IPS-20b (cell line): ENCODE results near the gene OR2T6.
A peak's percentile ranks its signal among the peaks of the same experiment; 100 is the strongest.
"Not testable (repeated sequence)": the region's sequence is repeated elsewhere in the genome, so short reads cannot be mapped to it uniquely, and the experiment has no call there.

Experiments
- H3K27ac ChIP-seq: one replicate; pipeline ENCODE4 v1.5.1; 2013; ENCODE audit warnings: low read length
- H3K27me3 ChIP-seq: 2 replicates; pipeline ENCODE4 v1.6.1; 2013; ENCODE audit warnings: mild to moderate bottlenecking, low read length, inconsistent platforms; ENCODE audit not compliant: insufficient read depth
- H3K36me3 ChIP-seq: 2 replicates; pipeline ENCODE4 v1.6.1; 2013; ENCODE audit warnings: low read depth, mild to moderate bottlenecking, inconsistent platforms, low read length, moderate library complexity; ENCODE audit not compliant: insufficient read depth
- H3K4me1 ChIP-seq: 2 replicates; pipeline ENCODE4 v1.6.1; 2013; ENCODE audit warnings: mild to moderate bottlenecking, control low read depth, inconsistent platforms, low read length, moderate library complexity; ENCODE audit not compliant: insufficient read depth
- H3K4me3 ChIP-seq: 2 replicates; pipeline ENCODE4 v1.5.1; 2013; ENCODE audit warnings: mild to moderate bottlenecking, low read length, inconsistent platforms
- H3K9ac ChIP-seq: 2 replicates; pipeline ENCODE4 v1.6.1; 2013; ENCODE audit warnings: low read depth, mild to moderate bottlenecking, inconsistent platforms, low read length, moderate library complexity
- H3K9me3 ChIP-seq: 2 replicates; pipeline ENCODE4 v1.6.1; 2013; ENCODE audit warnings: mild to moderate bottlenecking, low read depth, low read length, inconsistent platforms; ENCODE audit not compliant: insufficient read depth

Gene OR2T6

DNA sequence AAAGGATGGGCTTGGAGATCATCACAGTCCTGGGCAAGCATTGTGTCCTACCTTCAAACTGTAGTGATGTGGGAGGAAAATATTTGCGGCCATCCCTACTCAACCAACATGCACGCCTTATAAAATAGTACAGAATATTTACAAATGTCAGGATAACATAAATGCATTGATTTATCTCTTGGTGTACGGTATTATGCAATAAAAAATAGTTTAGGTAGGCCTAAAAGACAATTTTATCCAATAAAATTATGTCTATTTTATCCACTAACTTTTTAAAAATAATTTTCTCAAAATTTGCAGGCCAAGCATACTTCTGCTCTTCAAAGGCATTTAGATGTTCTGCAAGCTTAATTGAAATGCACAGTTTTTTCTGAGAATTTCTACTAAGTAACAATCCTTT, 27.2 kb downstream of the OR2T6 start, which contains the start of gene OR2T1:
TSS of gene OR2T1 (plus strand) at position 301 of the 400 bp plus-strand sequence. CDS start 3,100 bp downstream, outside the sequence.
- Histone ChIP-seq H3K4me3 (peak within 1 kb of the TSS; percentile 15; the same call in 1 of the 2 replicates), H3K27ac (no peak within 1 kb of the TSS), H3K9me3 (peaks cover 91% of the 10 kb centered on the region), H3K9ac (no peak within 1 kb of the TSS), H3K36me3 (no peaks in the 10 kb centered on the region), H3K27me3 (no peaks in the 10 kb centered on the region), H3K4me1 (no peaks in the 10 kb centered on the region)

DNA sequence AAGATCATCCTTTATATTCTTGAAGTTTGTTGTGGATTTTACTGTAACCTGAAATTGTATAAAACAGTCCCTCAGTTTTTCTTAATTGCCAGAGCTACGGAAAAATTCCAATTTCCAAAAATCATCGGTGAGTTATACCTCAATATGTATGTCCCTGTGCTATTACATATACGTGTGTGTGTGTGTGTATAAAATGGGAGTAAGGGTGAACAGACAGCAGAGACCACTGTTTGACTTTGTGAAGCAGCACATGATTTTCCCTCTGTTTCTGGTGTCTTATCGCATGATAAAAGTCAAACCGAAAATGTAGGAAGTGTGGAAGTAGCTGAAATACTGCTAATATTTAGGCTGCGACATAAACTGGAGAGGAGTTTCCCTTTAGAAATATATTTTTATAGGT, 28.5 kb downstream of the OR2T6 start:
- Histone ChIP-seq H3K4me3 (no peak overlapping the region; the same call in 1 of the 2 replicates), H3K9me3 (peaks cover 90% of the 10 kb centered on the region), H3K4me1 (no peaks in the 10 kb centered on the region), H3K9ac (no peak overlapping the region), H3K27me3 (no peaks in the 10 kb centered on the region), H3K27ac (no peak overlapping the region), H3K36me3 (no peaks in the 10 kb centered on the region)

DNA sequence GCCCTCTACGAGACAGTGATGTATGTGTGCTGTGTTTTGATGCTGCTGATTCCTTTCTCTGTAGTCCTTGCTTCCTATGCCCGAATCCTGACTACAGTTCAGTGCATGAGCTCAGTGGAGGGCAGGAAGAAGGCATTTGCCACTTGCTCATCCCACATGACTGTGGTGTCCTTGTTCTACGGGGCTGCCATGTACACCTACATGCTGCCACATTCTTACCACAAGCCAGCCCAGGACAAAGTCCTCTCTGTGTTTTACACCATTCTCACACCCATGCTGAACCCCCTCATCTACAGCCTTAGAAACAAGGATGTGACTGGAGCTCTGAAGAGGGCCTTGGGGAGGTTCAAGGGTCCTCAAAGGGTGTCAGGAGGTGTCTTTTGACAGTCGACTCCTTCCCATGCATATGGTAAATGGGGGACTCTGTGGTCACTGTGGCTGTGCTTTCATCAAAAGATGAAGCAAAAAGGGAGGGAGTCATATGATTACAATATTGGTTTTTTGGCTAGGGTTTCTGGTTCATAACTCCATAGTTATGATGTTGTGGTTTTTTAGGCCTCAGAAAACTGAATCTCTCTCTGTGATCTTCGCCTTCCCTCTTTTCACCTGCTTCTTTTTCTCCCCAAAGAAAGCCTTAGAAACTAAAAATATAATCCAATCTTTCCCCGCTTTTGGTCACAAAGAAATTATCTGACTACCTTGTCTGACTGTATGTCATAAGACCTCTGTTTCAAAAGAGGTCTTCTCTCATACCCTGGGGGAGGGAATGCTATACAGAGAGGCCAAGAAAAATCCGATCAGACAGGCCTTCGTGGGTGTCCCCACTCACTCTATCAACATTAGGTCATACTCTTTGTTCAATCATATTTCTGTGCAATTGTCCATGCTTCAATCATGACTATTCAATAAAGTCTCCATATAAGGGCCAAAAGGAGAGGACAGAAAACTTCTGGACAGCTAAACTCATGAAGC, 31.5 kb downstream of the OR2T6 start:
- no peaks in the 10 kb centered on the region for H3K27me3 ChIP-seq
- peaks cover 92% of the 10 kb centered on the region for H3K9me3 ChIP-seq
- no peak overlapping the region for H3K4me3 ChIP-seq
- no peak overlapping the region for H3K27ac ChIP-seq
- H3K9ac ChIP-seq: no peak overlapping the region
- no peaks in the 10 kb centered on the region for H3K4me1 ChIP-seq
- no peaks in the 10 kb centered on the region for H3K36me3 ChIP-seq

DNA sequence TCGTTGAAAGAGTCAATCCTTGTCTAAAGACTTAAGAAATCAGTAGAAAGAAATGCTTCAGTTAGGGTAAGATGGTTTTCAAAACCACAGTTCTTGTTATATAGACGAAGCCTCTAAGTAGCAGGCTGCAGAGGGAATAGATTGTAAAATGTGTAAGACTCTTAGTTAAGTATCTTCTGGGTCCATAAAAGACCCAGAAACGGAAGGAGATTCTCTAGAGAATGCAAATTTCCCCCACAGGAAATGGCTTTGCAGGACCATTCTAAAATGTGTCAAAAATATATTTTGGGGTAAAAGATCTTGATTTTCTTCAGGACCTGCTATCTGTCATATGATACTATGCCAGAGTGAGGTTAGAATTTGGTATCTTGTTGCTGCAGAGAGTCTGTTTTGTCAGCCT, 40.7 kb downstream of the OR2T6 start:
- H3K27ac ChIP-seq: no peak overlapping the region
- no peaks in the 10 kb centered on the region for H3K36me3 ChIP-seq
- H3K27me3 ChIP-seq: no peaks in the 10 kb centered on the region
- H3K9ac ChIP-seq: no peak overlapping the region
- H3K4me1 ChIP-seq: no peaks in the 10 kb centered on the region
- peaks cover 92% of the 10 kb centered on the region for H3K9me3 ChIP-seq
- H3K4me3 ChIP-seq: no peak overlapping the region

DNA sequence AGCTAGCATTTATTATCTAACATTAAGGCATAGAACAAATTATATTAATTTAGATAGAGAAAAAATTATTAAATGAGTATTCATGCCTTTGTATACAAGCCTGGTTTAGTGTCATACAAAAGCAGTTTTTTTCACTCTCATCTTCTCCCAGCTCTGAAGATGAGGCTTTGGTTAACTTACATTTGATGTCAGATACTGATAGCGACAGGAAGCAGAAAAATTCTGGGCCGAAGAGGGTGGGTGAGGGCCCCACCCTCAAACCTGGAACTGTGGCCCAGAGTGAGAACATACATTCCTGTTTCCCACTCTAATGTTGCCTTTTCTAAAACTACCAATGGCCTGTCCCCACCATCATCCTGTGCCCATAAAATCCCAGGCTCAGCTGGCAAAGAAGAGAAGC, 42.3 kb downstream of the OR2T6 start:
- no peaks in the 10 kb centered on the region for H3K4me1 ChIP-seq
- no peak overlapping the region for H3K9ac ChIP-seq
- H3K36me3 ChIP-seq: no peaks in the 10 kb centered on the region
- H3K9me3 ChIP-seq: peaks cover 89% of the 10 kb centered on the region
- H3K4me3 ChIP-seq: no peak overlapping the region
- no peak overlapping the region for H3K27ac ChIP-seq
- H3K27me3 ChIP-seq: no peaks in the 10 kb centered on the region

DNA sequence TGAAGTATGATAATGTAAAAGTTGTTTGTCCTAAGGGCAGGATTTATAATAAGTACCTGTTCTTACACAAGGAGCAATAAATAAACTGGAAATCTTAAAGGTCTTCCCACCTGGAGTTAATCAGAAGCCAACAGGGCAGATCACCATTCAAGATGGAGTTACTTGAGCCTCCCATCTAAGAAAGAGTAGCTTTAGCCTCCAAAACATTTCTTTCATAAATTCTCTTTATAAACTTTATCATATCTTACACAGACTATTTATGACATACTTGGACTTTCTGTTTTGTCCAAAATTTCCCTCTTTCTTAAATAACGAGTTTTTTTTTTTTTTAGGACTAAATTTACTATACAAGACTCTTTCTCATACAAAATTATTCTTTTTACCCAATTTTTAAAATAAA, 45.8 kb downstream of the OR2T6 start:
- H3K27me3 ChIP-seq: no peaks in the 10 kb centered on the region
- H3K36me3 ChIP-seq: no peaks in the 10 kb centered on the region
- H3K27ac ChIP-seq: no peak overlapping the region
- H3K9me3 ChIP-seq: peaks cover 85% of the 10 kb centered on the region
- no peaks in the 10 kb centered on the region for H3K4me1 ChIP-seq
- no peak overlapping the region for H3K9ac ChIP-seq
- H3K4me3 ChIP-seq: no peak overlapping the region

DNA sequence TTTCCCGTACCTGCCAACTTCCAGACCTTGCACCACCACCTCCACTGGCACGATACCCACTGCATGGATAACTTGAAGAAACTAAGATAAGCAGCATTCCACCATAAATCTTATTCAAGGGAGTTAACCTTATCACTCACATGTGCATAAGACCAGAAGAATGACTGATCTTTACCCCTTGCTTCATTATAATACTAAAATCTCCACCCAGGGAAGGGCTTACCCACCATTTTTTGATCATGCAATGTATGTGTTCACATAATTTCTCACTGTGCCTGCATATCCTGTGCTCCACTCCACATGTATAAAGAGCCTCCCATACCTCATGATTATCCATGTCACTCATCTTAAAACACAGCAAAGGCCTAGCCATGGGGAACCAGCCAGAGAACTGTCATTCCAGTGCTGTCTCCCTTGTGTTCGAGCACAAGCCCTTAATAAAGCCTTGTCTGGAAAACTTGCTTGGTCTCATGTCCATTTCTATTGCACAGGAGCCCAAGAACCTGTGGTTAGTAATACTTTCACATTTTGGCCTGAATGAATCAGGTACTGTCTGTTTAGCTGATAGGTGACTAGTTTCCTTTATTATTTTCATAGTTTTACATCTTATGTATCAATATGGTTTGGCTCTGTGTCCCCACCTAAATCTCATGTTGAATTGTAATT, 52.1 kb downstream of the OR2T6 start:
- not testable (repeated sequence) for H3K4me3 ChIP-seq, H3K36me3 ChIP-seq, H3K9ac ChIP-seq, H3K27ac ChIP-seq, H3K27me3 ChIP-seq, H3K4me1 ChIP-seq
- peaks cover 63% of the 10 kb centered on the region for H3K9me3 ChIP-seq

DNA sequence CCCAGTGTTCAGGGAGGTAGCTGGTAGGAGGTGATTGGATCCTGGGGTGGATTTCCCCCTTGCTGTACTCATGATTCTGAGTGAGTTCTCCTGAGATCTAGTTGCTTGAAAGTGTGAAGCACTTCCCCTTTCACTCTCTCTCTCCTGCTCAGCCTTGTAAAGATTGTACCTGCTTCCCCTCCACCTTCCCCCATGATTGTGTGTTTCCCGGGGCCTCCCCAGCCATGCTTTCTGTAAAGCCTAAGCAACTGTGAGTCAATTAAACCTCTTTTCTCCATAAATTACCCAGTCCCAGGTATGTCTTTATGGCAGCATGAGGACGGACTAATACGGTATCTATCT, 52.6 kb downstream of the OR2T6 start:
- H3K4me1 ChIP-seq, H3K36me3 ChIP-seq, H3K27ac ChIP-seq, H3K9ac ChIP-seq, H3K27me3 ChIP-seq, H3K4me3 ChIP-seq: not testable (repeated sequence)
- H3K9me3 ChIP-seq: peaks cover 63% of the 10 kb centered on the region

DNA sequence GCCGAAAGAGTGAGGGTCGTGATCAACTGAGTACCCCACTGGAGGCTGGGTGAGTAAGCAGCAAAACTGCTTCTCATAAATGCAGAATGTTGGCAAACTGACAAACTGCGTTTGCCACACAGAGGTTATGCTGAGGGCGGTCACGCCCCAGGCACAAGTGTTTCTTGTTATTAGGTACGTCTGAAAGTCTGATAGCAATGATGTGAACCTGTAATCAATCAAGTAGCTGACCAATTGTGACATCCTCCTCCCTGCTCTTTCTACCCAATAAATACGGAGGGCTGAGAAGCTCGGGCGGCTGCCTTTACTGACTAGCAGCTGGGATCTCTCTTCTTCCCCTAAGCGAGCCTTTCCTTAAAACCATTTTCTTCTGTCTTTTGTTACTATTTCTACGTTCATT, 56.1 kb downstream of the OR2T6 start:
- not testable (repeated sequence) for H3K27me3 ChIP-seq, H3K4me1 ChIP-seq, H3K27ac ChIP-seq, H3K36me3 ChIP-seq, H3K4me3 ChIP-seq, H3K9ac ChIP-seq
- peaks cover 52% of the 10 kb centered on the region for H3K9me3 ChIP-seq

DNA sequence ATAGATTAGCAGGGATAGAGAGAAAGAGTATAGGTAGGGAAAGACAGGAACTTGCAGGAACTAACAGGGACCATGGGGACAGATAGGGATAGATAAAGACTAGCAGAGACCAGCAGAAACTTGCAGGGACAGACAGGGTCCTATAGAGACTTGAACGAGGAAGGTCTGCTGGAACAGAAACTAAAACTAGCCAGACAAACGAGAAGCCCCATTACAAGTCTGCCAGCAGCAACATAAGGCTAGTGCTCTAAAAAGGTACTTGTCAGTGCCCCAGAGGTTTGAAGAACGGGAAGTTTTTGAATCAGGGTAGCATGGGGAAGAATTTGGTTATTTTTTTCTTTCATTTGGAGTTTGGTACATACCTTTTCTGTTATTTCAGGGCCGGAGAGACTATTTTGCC, 56.7 kb downstream of the OR2T6 start:
- H3K4me3 ChIP-seq, H3K4me1 ChIP-seq, H3K36me3 ChIP-seq, H3K27ac ChIP-seq, H3K9ac ChIP-seq, H3K27me3 ChIP-seq: not testable (repeated sequence)
- peaks cover 47% of the 10 kb centered on the region for H3K9me3 ChIP-seq

DNA sequence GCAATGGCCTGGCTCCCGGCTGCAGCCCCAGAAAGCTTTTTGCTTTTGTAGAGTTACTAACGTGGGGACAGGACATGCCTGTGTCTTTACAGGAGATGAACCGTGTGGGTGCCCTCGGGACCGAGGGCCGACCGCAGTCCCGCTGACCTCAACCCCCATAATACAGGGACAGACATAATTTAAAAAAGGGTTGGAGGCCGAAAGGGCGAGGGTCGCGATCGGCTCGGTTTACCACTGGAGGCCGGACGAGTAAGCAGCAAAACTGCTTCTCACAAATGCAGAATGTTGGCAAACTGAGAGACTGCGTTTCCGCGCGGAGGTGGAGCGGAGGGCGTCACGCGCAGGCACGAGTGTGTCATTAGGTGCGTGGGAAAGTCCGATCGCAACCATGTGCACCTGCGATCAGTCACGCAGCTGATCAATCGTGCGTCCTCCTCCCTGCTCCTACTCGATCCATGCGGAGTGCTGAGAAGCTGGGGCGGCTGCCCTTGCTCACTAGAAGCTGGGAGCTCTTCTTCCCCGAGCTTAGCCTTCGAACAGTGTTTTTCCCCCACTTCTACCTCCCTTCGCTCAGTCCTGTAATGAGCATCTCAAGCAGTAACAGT, 58.4 kb downstream of the OR2T6 start:
- H3K27ac ChIP-seq, H3K4me3 ChIP-seq, H3K4me1 ChIP-seq, H3K27me3 ChIP-seq, H3K36me3 ChIP-seq, H3K9ac ChIP-seq: not testable (repeated sequence)
- peaks cover 47% of the 10 kb centered on the region for H3K9me3 ChIP-seq

DNA sequence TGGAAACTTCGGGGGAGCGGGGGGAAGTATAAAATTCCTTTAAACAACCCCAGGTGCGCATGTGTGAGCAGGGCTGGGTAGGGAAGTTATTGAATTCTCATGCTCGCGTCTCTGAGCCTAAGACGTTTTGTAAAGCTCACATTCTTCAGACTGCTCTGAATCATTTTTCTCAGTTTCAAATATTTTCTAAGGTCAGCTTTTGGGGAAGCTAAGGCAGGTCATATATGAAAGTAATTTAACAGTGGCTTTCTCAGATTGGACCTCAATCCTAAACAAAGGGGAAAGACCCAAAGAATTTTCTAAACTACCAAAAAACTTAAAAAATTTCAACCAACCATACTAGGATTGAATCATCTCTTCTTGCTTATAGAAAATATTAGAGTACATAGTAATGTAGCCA, 59.4 kb downstream of the OR2T6 start:
- H3K9me3 ChIP-seq: peaks cover 54% of the 10 kb centered on the region

More for the DNA sequence above, 59.4 kb downstream of the OR2T6 start:
- H3K36me3 ChIP-seq, H3K9ac ChIP-seq, H3K27ac ChIP-seq, H3K27me3 ChIP-seq, H3K4me3 ChIP-seq, H3K4me1 ChIP-seq: not testable (repeated sequence)
